Measurements from ENCODE around the gene MED16.
A peak's percentile ranks its signal among the peaks of the same experiment; 100 is the strongest.
"Not testable (repeated sequence)": the region's sequence is repeated elsewhere in the genome, so short reads cannot be mapped to it uniquely, and the experiment has no call there.

Gene MED16

GRCh38 chr19:889662-890295, 3.2 kb downstream of the MED16 start:
- DNase-seq (ENCODE audit: low spot score) = no peak

- DNase-seq (ENCODE audit: low spot score) = peak; percentile 49
These were observed 4.2 kb downstream of the MED16 start for GRCh38 chr19:888581-889385.

- no peak for DNase-seq (ENCODE audit: low spot score)
These were observed 5.4 kb downstream of the MED16 start for GRCh38 chr19:887599-887998.

GRCh38 chr19:887072-887471, 5.9 kb downstream of the MED16 start:
- DNase-seq (ENCODE audit: low spot score) = no peak

- DNase-seq (ENCODE audit: low spot score) = no peak
These were observed 7.3 kb downstream of the MED16 start for GRCh38 chr19:885536-886224.

- DNase-seq (ENCODE audit: low spot score) = no peak
These were observed 8.4 kb downstream of the MED16 start for GRCh38 chr19:884420-885211.

- no peak for DNase-seq (ENCODE audit: low spot score)
These were observed 9.3 kb downstream of the MED16 start for GRCh38 chr19:883661-884211.

- DNase-seq (ENCODE audit: low spot score) = no peak
These were observed 10.0 kb downstream of the MED16 start for GRCh38 chr19:882871-883497.

GRCh38 chr19:881385-882071, 11.5 kb downstream of the MED16 start:
- DNase-seq (ENCODE audit: low spot score) = no peak

GRCh38 chr19:879711-880438, 13.1 kb downstream of the MED16 start:
- DNase-seq (ENCODE audit: low spot score) = no peak

GRCh38 chr19:878751-879561, 14.0 kb downstream of the MED16 start:
- DNase-seq (ENCODE audit: low spot score) = not testable (repeated sequence)

GRCh38 chr19:877992-878660, 14.9 kb downstream of the MED16 start:
- not testable (repeated sequence) for DNase-seq (ENCODE audit: low spot score)

- DNase-seq (ENCODE audit: low spot score) = no peak
These were observed 16.1 kb downstream of the MED16 start for GRCh38 chr19:876780-877314.

GRCh38 chr19:876089-876488, 16.9 kb downstream of the MED16 start:
- DNase-seq (ENCODE audit: low spot score) = no peak

GRCh38 chr19:875265-875879, 17.6 kb downstream of the MED16 start:
- no peak for DNase-seq (ENCODE audit: low spot score)

- no peak for DNase-seq (ENCODE audit: low spot score)
These were observed 19.4 kb downstream of the MED16 start for GRCh38 chr19:873561-874041.

- DNase-seq (ENCODE audit: low spot score) = peak; percentile 41
These were observed 19.9 kb downstream of the MED16 start for GRCh38 chr19:873084-873483.
